ENCODE measurements around the gene SLC25A39. TPM values are rescaled to one million over a fixed set of nuclear protein-coding genes. Genes with fewer than 3 reads are reported as not detected.

Gene SLC25A39
- total RNA-seq, 1 donor from 2014 or later = 132 TPM

- Mint-ChIP-seq H3K27me3 (ENCODE audit: low read depth) (peaks cover 34% of the 10 kb centered on the region), H3K9me3 (no peaks in the 10 kb centered on the region), H3K36me3 (ENCODE audit: low read depth) (no peaks in the 10 kb centered on the region), H3K4me3 (ENCODE audit: low read depth) (no peak overlapping the region), H3K27ac (no peak overlapping the region), H3K4me1 (ENCODE audit: low read depth) (peaks cover 2% of the 10 kb centered on the region)
- intact Hi-C loops (cut with micrococcal nuclease) = no loop called here
- DNase-seq (ENCODE audit: low spot score) = no peak
Measured at GRCh38 chr17:44360826-44361225, 36.2 kb upstream of the SLC25A39 start.

- Mint-ChIP-seq H3K4me1 (ENCODE audit: low read depth) (peaks cover 2% of the 10 kb centered on the region), H3K36me3 (ENCODE audit: low read depth) (no peaks in the 10 kb centered on the region), H3K4me3 (ENCODE audit: low read depth) (no peak overlapping the region), H3K27ac (no peak overlapping the region), H3K9me3 (no peaks in the 10 kb centered on the region), H3K27me3 (ENCODE audit: low read depth) (peaks cover 33% of the 10 kb centered on the region)
- no peak for DNase-seq (ENCODE audit: low spot score)
- intact Hi-C loops (cut with micrococcal nuclease) = no loop called here
Measured at GRCh38 chr17:44360144-44360533, 35.5 kb upstream of the SLC25A39 start.

GRCh38 chr17:44359458-44360143, 35.0 kb upstream of the SLC25A39 start:
- Mint-ChIP-seq H3K9me3 (no peaks in the 10 kb centered on the region), H3K4me1 (ENCODE audit: low read depth) (peaks cover 2% of the 10 kb centered on the region), H3K27ac (no peak overlapping the region), H3K36me3 (ENCODE audit: low read depth) (no peaks in the 10 kb centered on the region), H3K4me3 (ENCODE audit: low read depth) (no peak overlapping the region), H3K27me3 (ENCODE audit: low read depth) (peaks cover 30% of the 10 kb centered on the region)
- no peak for DNase-seq (ENCODE audit: low spot score)
- intact Hi-C loops (cut with micrococcal nuclease) = no loop called here

- Mint-ChIP-seq H3K9me3 (no peaks in the 10 kb centered on the region), H3K36me3 (ENCODE audit: low read depth) (no peaks in the 10 kb centered on the region), H3K4me1 (ENCODE audit: low read depth) (peaks cover 2% of the 10 kb centered on the region), H3K27me3 (ENCODE audit: low read depth) (peaks cover 30% of the 10 kb centered on the region), H3K27ac (no peak overlapping the region), H3K4me3 (ENCODE audit: low read depth) (no peak overlapping the region)
- no peak for DNase-seq (ENCODE audit: low spot score)
- intact Hi-C loops (cut with micrococcal nuclease) = no loop called here
Measured at GRCh38 chr17:44359006-44359405, 34.4 kb upstream of the SLC25A39 start.

GRCh38 chr17:44358066-44358465, 33.4 kb upstream of the SLC25A39 start:
- H3K27ac Mint-ChIP-seq = no peak overlapping the region
- H3K27me3 Mint-ChIP-seq (ENCODE audit: low read depth) = peaks cover 31% of the 10 kb centered on the region
- no peaks in the 10 kb centered on the region for H3K9me3 Mint-ChIP-seq
- intact Hi-C loops (cut with micrococcal nuclease) = no loop called here
- DNase-seq (ENCODE audit: low spot score) = no peak
- peaks cover under 1% of the 10 kb centered on the region for H3K36me3 Mint-ChIP-seq (ENCODE audit: low read depth)
- no peak overlapping the region for H3K4me3 Mint-ChIP-seq (ENCODE audit: low read depth)
- peaks cover 2% of the 10 kb centered on the region for H3K4me1 Mint-ChIP-seq (ENCODE audit: low read depth)

- intact Hi-C loops (cut with micrococcal nuclease) = no loop called here
- Mint-ChIP-seq H3K36me3 (ENCODE audit: low read depth) (peaks cover 7% of the 10 kb centered on the region), H3K27me3 (ENCODE audit: low read depth) (peaks cover 26% of the 10 kb centered on the region), H3K4me3 (ENCODE audit: low read depth) (no peak overlapping the region), H3K4me1 (ENCODE audit: low read depth) (no peaks in the 10 kb centered on the region), H3K9me3 (no peaks in the 10 kb centered on the region), H3K27ac (no peak overlapping the region)
- DNase-seq (ENCODE audit: low spot score) = no peak
Measured at GRCh38 chr17:44356241-44356640, 31.6 kb upstream of the SLC25A39 start.

DNA sequence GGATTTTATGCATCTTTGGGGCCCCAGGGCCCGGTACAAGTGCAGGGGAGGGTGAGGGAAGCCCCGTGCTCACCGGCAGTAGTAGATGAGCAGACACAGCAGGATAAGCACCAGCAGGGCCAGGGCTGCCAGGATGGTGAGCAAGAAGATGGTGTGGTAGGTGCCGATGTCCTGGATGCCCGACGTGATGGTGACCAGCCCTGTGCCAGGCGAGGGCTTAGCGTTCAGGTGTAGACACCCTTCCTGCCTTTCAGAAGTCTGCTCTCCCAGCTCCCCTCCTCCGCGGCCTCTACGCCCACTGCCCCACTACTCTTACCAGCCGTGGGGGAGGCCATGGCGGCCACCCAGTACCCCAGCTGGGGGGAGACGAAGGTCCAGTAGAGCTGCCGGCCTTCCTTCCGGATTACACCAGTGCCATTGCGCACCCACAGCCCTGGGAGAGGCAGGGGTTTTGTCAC, 31.0 kb upstream of the SLC25A39 start:
- no peaks in the 10 kb centered on the region for H3K9me3 Mint-ChIP-seq
- intact Hi-C loops (cut with micrococcal nuclease) = no loop called here

DNA sequence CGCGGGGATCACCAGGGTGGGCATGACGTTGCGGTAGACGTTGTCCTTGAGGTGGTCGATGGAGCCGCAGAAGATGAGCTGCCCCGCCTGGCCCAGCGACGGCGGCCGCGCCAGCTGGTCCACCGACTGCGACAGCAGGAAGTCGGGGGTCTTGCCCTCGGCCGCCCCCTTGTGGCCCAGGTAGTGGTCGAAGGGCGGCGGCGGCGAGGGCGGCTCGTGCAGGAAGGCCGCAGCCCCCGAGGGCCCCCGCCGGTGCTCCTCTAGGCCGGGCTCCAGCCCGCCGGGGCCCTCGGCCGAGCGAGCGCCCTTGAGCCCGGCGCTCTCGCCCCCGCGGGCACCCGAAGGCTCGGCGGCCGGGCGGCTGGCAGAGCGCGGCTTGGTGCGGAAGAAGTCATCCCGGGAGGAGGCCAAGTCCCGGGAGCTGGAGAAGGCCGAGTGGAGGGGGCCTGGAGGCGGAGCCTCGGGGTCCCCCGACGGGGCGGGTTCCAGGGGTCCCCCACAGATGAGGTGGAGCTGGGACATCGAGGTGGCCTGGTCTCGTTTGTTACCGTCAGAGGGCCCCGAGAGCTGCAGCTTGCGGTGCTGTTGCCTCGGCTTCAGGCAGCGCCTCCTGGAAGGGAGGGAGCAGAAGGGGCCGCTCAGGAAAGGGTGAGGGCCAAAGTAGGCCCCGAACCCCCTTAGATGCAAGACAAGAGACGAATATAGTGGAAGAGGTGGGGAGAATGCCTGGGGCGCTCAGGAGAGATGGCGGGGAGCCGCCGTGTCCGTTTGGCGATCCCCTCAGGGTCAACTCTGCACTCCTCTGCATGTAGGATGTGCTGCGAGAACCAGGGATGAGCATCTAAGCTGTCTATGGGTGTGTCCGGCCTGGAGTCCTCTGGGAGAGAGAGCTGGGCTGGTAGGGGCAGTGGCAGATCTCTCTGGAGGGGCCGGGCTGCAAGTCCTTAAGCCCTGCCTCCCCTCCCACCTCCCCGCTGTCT, 30.2 kb upstream of the SLC25A39 start:
- intact Hi-C loops (cut with micrococcal nuclease) = no loop called here
- peaks cover 15% of the 10 kb centered on the region for H3K27me3 Mint-ChIP-seq (ENCODE audit: low read depth)
- H3K4me1 Mint-ChIP-seq (ENCODE audit: low read depth) = no peaks in the 10 kb centered on the region
- DNase-seq (ENCODE audit: low spot score) = no peak
- H3K36me3 Mint-ChIP-seq (ENCODE audit: low read depth) = peaks cover 7% of the 10 kb centered on the region
- peak overlapping the region; percentile 69 for H3K4me3 Mint-ChIP-seq (ENCODE audit: low read depth)
- no peak overlapping the region for H3K27ac Mint-ChIP-seq
- no peaks in the 10 kb centered on the region for H3K9me3 Mint-ChIP-seq

More for the DNA sequence above, 31.0 kb upstream of the SLC25A39 start:
- Mint-ChIP-seq H3K36me3 (ENCODE audit: low read depth) (peaks cover 7% of the 10 kb centered on the region), H3K4me1 (ENCODE audit: low read depth) (no peaks in the 10 kb centered on the region), H3K27ac (no peak overlapping the region), H3K27me3 (ENCODE audit: low read depth) (peaks cover 20% of the 10 kb centered on the region), H3K4me3 (ENCODE audit: low read depth) (no peak overlapping the region)
- DNase-seq (ENCODE audit: low spot score) = no peak

GRCh38 chr17:44353672-44354331, 29.2 kb upstream of the SLC25A39 start:
- Mint-ChIP-seq H3K4me3 (ENCODE audit: low read depth) (peak overlapping the region; percentile 49), H3K27ac (no peak overlapping the region), H3K9me3 (no peaks in the 10 kb centered on the region), H3K27me3 (ENCODE audit: low read depth) (peaks cover 12% of the 10 kb centered on the region), H3K36me3 (ENCODE audit: low read depth) (peaks cover 7% of the 10 kb centered on the region), H3K4me1 (ENCODE audit: low read depth) (no peaks in the 10 kb centered on the region)
- intact Hi-C loops (cut with micrococcal nuclease) = no loop called here
- DNase-seq (ENCODE audit: low spot score) = no peak

- Mint-ChIP-seq H3K4me3 (ENCODE audit: low read depth) (peak overlapping the region; percentile 60), H3K9me3 (no peaks in the 10 kb centered on the region), H3K4me1 (ENCODE audit: low read depth) (peaks cover 2% of the 10 kb centered on the region), H3K27me3 (ENCODE audit: low read depth) (peaks cover 10% of the 10 kb centered on the region), H3K36me3 (ENCODE audit: low read depth) (peaks cover 7% of the 10 kb centered on the region), H3K27ac (no peak overlapping the region)
- DNase-seq (ENCODE audit: low spot score) = no peak
- intact Hi-C loops (cut with micrococcal nuclease) = no loop called here
Measured at GRCh38 chr17:44352828-44353671, 28.4 kb upstream of the SLC25A39 start.

DNA sequence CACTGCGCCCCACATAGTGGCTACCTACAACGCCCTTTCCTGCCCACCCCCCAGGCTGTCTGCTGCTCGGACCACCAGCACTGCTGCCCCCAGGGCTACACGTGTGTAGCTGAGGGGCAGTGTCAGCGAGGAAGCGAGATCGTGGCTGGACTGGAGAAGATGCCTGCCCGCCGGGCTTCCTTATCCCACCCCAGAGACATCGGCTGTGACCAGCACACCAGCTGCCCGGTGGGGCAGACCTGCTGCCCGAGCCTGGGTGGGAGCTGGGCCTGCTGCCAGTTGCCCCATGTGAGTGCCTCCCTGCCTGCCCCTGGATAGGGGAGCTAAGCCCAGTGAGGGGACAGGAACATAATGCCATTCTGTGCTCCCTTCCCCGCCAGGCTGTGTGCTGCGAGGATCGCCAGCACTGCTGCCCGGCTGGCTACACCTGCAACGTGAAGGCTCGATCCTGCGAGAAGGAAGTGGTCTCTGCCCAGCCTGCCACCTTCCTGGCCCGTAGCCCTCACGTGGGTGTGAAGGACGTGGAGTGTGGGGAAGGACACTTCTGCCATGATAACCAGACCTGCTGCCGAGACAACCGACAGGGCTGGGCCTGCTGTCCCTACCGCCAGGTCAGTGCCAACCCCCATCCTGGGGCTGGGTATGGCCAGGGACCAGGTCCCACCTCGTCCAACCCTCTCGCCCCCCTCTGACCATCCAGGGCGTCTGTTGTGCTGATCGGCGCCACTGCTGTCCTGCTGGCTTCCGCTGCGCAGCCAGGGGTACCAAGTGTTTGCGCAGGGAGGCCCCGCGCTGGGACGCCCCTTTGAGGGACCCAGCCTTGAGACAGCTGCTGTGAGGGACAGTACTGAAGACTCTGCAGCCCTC, 27.6 kb upstream of the SLC25A39 start:
- DNase-seq (ENCODE audit: low spot score) = no peak
- Mint-ChIP-seq H3K4me1 (ENCODE audit: low read depth) (peaks cover 2% of the 10 kb centered on the region), H3K27ac (no peak overlapping the region), H3K4me3 (ENCODE audit: low read depth) (peak overlapping the region; percentile 60), H3K36me3 (ENCODE audit: low read depth) (peaks cover 7% of the 10 kb centered on the region), H3K9me3 (no peaks in the 10 kb centered on the region), H3K27me3 (ENCODE audit: low read depth) (peaks cover 10% of the 10 kb centered on the region)
- intact Hi-C loops (cut with micrococcal nuclease) = no loop called here

Data from activated T-helper 2 cell treated with anti-CD3 and anti-CD28 coated beads, Interferon-gamma antibody, Interleukin-2, Interleukin-4, amounts not matched to agents 10 μg/mL and 5 μg/mL and 100 μg/mL, durations not matched to agents 14 hours and 24 hours and 36 hours (primary cell).